Activated B cell treated with CpG ODN at 0.5 μM for 24 hours (primary cell): Measurements from ENCODE around the gene MCM3AP. TPM values are rescaled to one million over a fixed set of nuclear protein-coding genes. Genes with fewer than 3 reads are reported as not detected.

Source experiments
- ATAC-seq: fragments of 200-7000 bp; cut with Tn5 transposase; one replicate; pipeline ENCODE4 v1.10.0; 2021; ENCODE audit warnings: low read depth, mild to moderate bottlenecking, moderate library complexity
- CTCF ChIA-PET: fragments of 350-600 bp; sonication (Branson Sonifier 250); formaldehyde crosslinking; loops from one replicate; lab custom pipeline; 2021; ENCODE audit warnings: antibody characterized with exemption; lab: Charles Lee
- POLR2A ChIA-PET: fragments of 350-600 bp; sonication (Branson Sonifier 250); formaldehyde crosslinking; loops from one replicate; lab custom pipeline; 2021; ENCODE audit warnings: antibody characterized with exemption; lab: Charles Lee
- DNase-seq: peaks from one replicate; pipeline ENCODE4 v3.0.0; 2022
- H3K27ac Mint-ChIP-seq: one replicate; pipeline ENCODE4 v1.8.0; 2020; ENCODE audit warnings: mixed read lengths
- H3K27me3 Mint-ChIP-seq: one replicate; pipeline ENCODE4 v1.8.0; 2021; ENCODE audit warnings: mixed read lengths
- H3K36me3 Mint-ChIP-seq: one replicate; pipeline ENCODE4 v1.8.0; 2021; ENCODE audit warnings: low read depth, mixed read lengths
- H3K4me1 Mint-ChIP-seq: one replicate; pipeline ENCODE4 v1.8.0; 2021; ENCODE audit warnings: mixed read lengths
- H3K4me3 Mint-ChIP-seq: one replicate; pipeline ENCODE4 v1.8.0; 2020; ENCODE audit warnings: mild to moderate bottlenecking, mixed read lengths
- H3K9me3 Mint-ChIP-seq: one replicate; pipeline ENCODE4 v1.8.0; 2020; ENCODE audit warnings: mixed read lengths
- CTCF ChIP-seq: fragments of 200-600 bp; IDR thresholded peaks from one replicate; pipeline ENCODE4 v1.8.0; 2022; ENCODE audit warnings: antibody characterized with exemption, mild to moderate bottlenecking
- intact Hi-C: fragments of 100-400 bp; cut with micrococcal nuclease; formaldehyde crosslinking; loops from one replicate; pipeline ENCODE4 v1.15.1; 2024
- total RNA-seq: library from RNA; stranded (reverse); gene quantifications from 2 replicates; pipeline ENCODE4 v1.2.3, GENCODE V29; 2022

MCM3AP gene
- total RNA-seq, 1 donor from 2014 or later, result 147 TPM

GRCh38 chr21:46265736-46266525 is 19.5 kb downstream of the MCM3AP start:
- TF ChIP-seq CTCF, result no peak
- Mint-ChIP-seq H3K27ac (no peak overlapping the region), H3K27me3 (no peaks in the 10 kb centered on the region), H3K4me3 (no peak overlapping the region), H3K9me3 (no peaks in the 10 kb centered on the region), H3K36me3 (peaks cover 85% of the 10 kb centered on the region), H3K4me1 (no peaks in the 10 kb centered on the region)
- ATAC-seq, result no peak
- no peak for DNase-seq
- intact Hi-C loops, result no loop called here
- ChIA-PET POLR2A (no interaction called here), CTCF (no interaction called here)

GRCh38 chr21:46264690-46265144 is 20.7 kb downstream of the MCM3AP start:
- POLR2A ChIA-PET, result no interaction called here
- CTCF ChIA-PET, result no interaction called here
- DNase-seq (no peak), ATAC-seq (no peak)
- Mint-ChIP-seq H3K27ac (no peak overlapping the region), H3K36me3 (peaks cover 80% of the 10 kb centered on the region), H3K9me3 (no peaks in the 10 kb centered on the region), H3K27me3 (no peaks in the 10 kb centered on the region), H3K4me1 (no peaks in the 10 kb centered on the region), H3K4me3 (no peak overlapping the region)
- no peak for TF ChIP-seq CTCF
- intact Hi-C loops, result no loop called here

GRCh38 chr21:46264046-46264689 is 21.2 kb downstream of the MCM3AP start:
- peaks cover 78% of the 10 kb centered on the region for H3K36me3 Mint-ChIP-seq
- CTCF ChIA-PET, result no interaction called here
- ATAC-seq (no peak), DNase-seq (no peak)
- TF ChIP-seq CTCF, result no peak
- no peaks in the 10 kb centered on the region for H3K9me3 Mint-ChIP-seq
- H3K27me3 Mint-ChIP-seq, result no peaks in the 10 kb centered on the region
- intact Hi-C loops, result no loop called here
- no peak overlapping the region for H3K4me3 Mint-ChIP-seq
- H3K4me1 Mint-ChIP-seq, result no peaks in the 10 kb centered on the region
- POLR2A ChIA-PET, result no interaction called here
- no peak overlapping the region for H3K27ac Mint-ChIP-seq

GRCh38 chr21:46256501-46256994 is 28.9 kb downstream of the MCM3AP start:
- ChIA-PET CTCF (no interaction called here), POLR2A (no interaction called here)
- H3K27ac Mint-ChIP-seq, result no peak overlapping the region
- H3K36me3 Mint-ChIP-seq, result peaks cover 84% of the 10 kb centered on the region
- intact Hi-C loops, result loop anchor here (10.0 kb wide), 1 partner anchor 112 kb away; no protein-coding TSS in a partner anchor
- H3K9me3 Mint-ChIP-seq, result no peaks in the 10 kb centered on the region
- no peak for DNase-seq
- H3K4me3 Mint-ChIP-seq, result no peak overlapping the region
- no peak for ATAC-seq
- no peak for TF ChIP-seq CTCF
- no peaks in the 10 kb centered on the region for H3K27me3 Mint-ChIP-seq
- peaks cover 30% of the 10 kb centered on the region for H3K4me1 Mint-ChIP-seq

- no peak for DNase-seq
- POLR2A ChIA-PET, result no interaction called here
- intact Hi-C loops, result loop anchor here (2.0 to 10.0 kb wide), 2 partner anchors 31 to 111 kb away; partner anchors contain the start of gene YBEY
- ATAC-seq, result no peak
- no peaks in the 10 kb centered on the region for H3K9me3 Mint-ChIP-seq
- no peaks in the 10 kb centered on the region for H3K27me3 Mint-ChIP-seq
- H3K27ac Mint-ChIP-seq, result peak overlapping the region; percentile 30
- H3K36me3 Mint-ChIP-seq, result peaks cover 84% of the 10 kb centered on the region
- TF ChIP-seq CTCF, result no peak
- CTCF ChIA-PET, result no interaction called here
- H3K4me1 Mint-ChIP-seq, result peaks cover 35% of the 10 kb centered on the region
- no peak overlapping the region for H3K4me3 Mint-ChIP-seq
These were observed 29.6 kb downstream of the MCM3AP start for GRCh38 chr21:46255758-46256337.
